Right lobe of liver (tissue), 4 donors: Measurements from ENCODE around the gene IRF5.

Experiments
- CTCF ChIP-seq, 4 donors: fragments of 200-600 bp in 3 of 4; fragments of 450-650 bp in 1 of 4; IDR thresholded peaks; one replicate each; pipeline versions ENCODE4 v1.5.1 to v1.8.0; 2016 to 2022; ENCODE audit warnings: antibody characterized with exemption in 4 of 4, mild to moderate bottlenecking in 2 of 4
- POLR2A ChIP-seq: fragments of 450-650 bp; IDR thresholded peaks from one replicate; pipeline ENCODE4 v1.6.1; 2017; ENCODE audit warnings: antibody characterized with exemption, mild to moderate bottlenecking
- donor health status: DM: no; HTN: no; CAD: no.
- donor health status: DM: no; HTN: no; CAD: no.
- donor health status: DM: no; HTN: yes; CAD: no.

- no peak for TF ChIP-seq CTCF (IDR thresholded peaks at IDR 0.05)
- no peak for TF ChIP-seq POLR2A
These were observed 25.4 kb upstream of the IRF5 start for GRCh38 chr7:128912281-128912680.
